Hematopoietic multipotent progenitor cell treated with erythropoietin and hydrocortisone succinate and interleukin-3 and kit ligand, for 15 days (in vitro differentiated cells): ENCODE measurements around the gene LSAMP.
"Not testable (repeated sequence)": the region's sequence is repeated elsewhere in the genome, so short reads cannot be mapped to it uniquely, and the experiment has no call there.

Source experiments
- DNase-seq: peaks from one replicate; pipeline ENCODE4 v3.0.0-alpha.2; 2015; ENCODE audit warnings: low spot score

The LSAMP gene

GRCh38 chr3:115890579-115890978, 554.7 kb downstream of the LSAMP start:
- DNase-seq, result no peak

GRCh38 chr3:115885621-115886020, 559.7 kb downstream of the LSAMP start:
- no peak for DNase-seq

- no peak for DNase-seq
Measured at GRCh38 chr3:115877615-115877899, 567.7 kb downstream of the LSAMP start.

DNA sequence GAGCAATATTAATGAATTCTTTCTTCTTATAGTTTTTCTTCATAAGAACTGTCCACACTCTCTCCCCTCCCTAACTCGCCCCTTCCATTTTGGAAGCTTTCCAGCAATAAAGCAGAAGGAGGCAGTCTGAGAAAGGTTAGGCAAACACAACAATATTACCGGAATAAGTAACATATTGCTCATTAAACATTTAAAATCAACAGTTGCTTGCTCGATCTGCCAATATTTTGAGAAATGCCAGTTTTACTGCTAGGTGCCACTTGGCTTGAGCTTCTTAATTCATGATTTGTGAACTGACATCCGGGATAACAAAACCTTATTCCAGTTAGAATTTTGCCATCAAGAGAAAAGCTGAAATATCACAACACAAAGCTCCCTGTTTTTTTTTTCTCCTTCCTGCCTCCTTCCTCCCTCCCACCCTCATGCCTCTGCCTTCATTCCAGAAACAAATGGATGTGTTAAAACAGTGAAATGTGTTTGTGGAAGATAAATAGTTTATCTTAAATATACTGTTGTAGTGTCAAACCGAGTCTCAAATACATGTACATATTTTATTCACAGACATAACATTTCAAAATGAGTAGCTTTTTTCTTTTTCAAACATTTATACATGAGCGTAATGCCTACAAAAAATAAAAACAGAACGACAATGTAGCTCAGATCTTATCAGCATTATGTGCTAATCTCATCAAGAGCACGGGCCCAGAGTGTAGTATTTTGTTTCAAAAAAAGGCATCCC, 568.2 kb downstream of the LSAMP start:
- no peak for DNase-seq

- DNase-seq, result no peak
Measured at GRCh38 chr3:115875460-115875859, 569.8 kb downstream of the LSAMP start.

DNA sequence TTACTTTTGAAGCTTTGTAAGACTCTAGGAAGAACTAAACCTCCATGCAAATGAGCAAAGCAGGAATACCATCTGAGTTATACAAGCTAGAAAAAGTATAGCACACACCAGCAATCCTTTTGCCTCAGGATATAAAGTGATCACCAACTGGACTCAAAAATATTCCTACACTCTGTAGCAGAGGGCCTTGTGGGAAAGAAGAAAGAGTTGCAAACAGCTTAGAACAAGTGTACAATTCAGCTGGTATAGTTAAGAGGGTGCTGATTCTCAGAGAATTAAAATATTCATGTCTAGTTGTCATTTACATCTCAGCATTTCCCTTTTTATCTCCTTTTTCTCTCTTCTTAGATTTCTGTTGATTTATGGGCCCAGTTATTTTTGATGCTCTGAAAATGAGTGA, 573.6 kb downstream of the LSAMP start:
- DNase-seq, result no peak

DNA sequence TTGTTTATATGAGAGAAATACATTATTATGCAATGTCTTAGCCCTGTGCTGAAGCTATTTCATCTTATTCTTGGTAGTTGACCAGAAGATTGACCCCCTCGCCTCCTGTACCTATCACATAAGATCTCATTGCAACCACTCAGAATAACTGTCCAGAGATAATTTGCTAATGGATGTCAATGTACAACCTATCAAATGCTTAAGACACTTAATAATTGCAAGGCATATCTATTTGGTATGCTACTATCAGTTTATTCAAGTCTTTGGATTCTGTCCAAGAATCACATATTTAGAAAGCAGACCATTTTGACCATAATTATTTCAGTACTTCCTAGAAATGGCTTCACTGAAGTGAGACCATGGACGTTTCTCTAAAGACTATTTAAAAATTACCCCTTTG, 580.4 kb downstream of the LSAMP start:
- no peak for DNase-seq

- no peak for DNase-seq
Measured at GRCh38 chr3:115862849-115863248, 582.4 kb downstream of the LSAMP start.

GRCh38 chr3:115862099-115862498, 583.2 kb downstream of the LSAMP start:
- DNase-seq, result no peak

DNA sequence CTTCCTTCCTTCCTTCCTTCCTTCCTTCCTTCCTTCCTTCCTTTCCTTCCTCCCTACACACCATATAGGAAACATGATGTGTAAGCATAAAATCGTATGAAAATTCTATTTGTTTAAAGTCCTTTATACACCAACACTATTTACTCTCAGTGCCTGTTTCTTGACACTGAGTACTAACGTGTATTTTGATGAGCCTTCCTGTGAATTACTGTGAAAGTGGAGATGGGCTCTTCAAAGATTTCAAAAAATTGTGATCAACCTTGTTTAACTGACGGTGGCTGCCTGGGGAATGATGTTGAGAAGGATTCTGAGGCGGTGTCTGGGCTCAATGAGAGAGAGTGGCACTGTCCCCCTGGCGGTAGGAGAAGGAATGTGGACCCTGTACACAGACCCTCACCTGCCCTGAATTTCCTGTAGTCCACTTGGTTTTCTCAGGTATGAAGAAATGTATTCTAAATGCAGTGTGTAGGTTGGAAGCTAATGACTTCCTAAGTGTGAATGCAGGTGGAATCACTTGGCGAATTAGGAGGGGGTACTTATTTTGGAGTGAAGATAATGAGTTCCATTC, 584.0 kb downstream of the LSAMP start:
- no peak for DNase-seq

DNA sequence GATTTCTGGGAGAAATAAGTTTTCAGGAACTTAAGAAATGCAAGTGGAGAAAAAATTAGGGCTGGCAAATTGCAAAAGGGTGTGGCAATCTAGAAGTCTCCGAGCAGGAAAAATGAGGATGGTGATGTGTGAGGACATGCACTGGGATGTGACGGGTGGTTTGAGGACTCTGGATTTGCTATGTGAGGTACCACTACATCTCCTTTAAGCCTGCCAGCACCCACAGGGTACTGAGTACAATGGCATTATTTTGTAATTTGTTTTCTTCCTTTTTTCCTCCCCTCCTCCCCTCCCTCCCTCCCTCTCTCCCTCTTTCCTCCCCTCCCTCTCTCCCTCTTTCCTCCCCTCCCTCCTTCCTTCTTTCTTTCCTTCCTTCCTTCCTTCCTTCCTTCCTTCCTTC, 584.5 kb downstream of the LSAMP start:
- no peak for DNase-seq

DNA sequence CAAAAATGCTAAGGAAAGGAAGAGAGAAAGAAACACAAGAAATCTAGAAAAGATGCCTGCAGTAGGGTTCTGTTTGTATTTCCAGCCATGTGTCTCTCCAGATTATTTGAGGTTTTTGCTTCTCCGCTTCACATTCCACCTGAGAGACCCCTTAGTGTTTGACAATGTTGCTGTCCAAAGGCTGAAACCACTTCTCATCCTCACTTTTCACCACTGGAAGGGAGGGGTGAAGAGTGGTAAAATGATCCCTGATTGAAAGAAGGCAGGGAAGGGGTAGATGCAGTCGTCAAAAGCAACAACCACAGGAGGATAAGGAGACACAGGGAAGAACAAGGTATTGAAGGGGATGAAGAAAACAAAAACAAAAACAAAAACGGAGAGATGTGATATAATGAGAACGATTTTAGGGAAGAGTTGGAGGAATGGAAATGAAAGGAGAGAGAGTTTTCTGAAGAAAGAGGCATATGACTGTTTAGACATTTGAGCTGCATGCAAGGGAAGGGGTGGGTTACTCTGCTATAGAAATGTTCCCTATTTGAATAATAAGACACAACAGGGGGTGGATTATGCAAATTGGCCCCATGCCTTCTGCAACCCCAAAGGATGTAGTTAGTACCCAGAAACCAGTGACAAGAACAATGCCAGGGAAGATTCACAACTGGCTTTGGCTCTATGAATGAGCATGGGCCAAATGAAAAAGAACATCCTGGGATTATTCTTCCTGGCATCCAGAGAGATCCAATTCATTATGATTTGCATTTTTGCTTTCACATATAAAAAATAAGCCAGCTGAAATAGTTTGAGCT, 586.1 kb downstream of the LSAMP start:
- DNase-seq, result no peak

- no peak for DNase-seq
Measured at GRCh38 chr3:115857518-115858136, 587.7 kb downstream of the LSAMP start.

DNA sequence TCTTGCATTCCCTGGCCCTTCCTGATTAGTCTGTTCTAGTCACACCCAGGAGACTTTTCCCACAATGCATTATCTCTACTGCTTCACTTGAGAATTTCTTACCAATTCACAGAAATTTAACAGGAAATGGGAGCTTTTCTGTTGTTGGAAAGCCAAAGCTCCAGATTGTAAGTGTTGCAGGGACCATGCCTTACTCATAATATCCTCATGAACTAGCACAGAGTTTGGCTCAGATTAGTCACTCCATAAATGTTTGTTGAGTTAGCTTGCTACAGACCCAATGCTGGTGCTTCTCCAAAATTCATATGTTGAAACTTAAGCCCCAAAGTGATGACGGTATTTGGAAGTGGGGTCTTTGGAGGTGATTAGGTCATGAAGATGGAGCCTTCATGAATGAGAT, 589.4 kb downstream of the LSAMP start:
- DNase-seq, result no peak

DNA sequence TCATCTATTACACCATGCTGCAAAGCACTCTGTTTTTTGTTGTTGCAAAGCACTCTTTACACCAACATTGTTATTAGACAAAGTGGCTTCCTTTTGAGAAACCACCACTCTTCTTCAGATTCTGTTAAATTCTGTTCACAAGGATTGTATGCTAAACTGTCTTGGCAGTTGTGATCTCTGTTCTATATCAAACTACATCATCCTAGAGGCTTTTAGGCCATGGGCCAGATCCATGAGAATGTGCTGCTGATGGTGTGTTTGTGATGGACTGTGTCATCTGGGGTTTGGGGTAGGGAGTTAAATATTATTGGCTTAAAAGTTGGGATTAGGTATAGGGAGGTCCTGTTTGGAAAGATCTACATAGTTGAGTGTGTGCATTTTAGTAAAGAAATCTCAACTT, 592.2 kb downstream of the LSAMP start:
- no peak for DNase-seq

DNA sequence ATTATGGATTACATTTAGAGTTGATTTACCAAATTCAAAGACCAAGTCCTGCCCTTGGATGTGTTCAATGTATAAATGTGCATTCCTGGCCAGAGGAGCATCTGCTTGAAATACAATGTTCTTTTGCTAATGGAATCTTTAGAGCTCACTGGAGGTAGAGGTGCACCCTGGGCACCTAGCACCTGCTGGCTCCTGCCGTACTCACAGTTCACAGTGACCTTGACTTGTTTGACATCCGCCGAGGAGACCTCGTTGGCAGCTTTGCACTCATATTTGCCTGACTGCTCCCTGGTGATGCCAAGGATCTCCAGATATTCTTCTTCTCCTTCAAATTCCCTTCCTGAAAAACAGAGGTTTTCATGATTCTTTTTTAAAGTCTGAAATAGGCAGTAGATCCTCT, 593.0 kb downstream of the LSAMP start:
- no peak for DNase-seq

GRCh38 chr3:115851571-115851970, 593.7 kb downstream of the LSAMP start:
- DNase-seq, result no peak

GRCh38 chr3:115848641-115849040, 596.6 kb downstream of the LSAMP start:
- DNase-seq, result no peak

GRCh38 chr3:115845986-115846385, 599.3 kb downstream of the LSAMP start:
- no peak for DNase-seq

DNA sequence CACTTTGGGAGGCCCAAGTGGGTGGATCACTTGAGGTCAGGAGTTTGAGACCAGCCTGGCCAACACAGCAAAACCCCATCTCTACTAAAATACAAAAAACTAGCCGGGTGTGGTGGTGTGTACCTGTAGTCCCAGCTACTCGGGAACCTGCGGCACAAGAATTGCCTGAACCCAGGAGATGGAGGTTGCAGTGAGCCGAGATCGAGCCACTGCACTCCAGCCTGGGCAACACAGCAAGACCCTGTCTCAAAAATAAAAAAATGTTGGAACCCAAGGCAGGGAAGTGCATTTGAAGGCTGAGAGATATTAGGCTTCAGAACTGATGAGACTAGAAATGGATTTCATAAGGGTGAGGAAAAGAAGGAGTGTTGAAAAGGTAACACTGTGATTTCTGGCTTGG, 600.6 kb downstream of the LSAMP start:
- DNase-seq, result not testable (repeated sequence)

- DNase-seq, result no peak
Measured at GRCh38 chr3:115843206-115843605, 602.1 kb downstream of the LSAMP start.

- no peak for DNase-seq
Measured at GRCh38 chr3:115839246-115839645, 606.0 kb downstream of the LSAMP start.

- no peak for DNase-seq
Measured at GRCh38 chr3:115838786-115839185, 606.5 kb downstream of the LSAMP start.
